Measurements from ENCODE around the gene CAMLG. TPM values are rescaled to one million over a fixed set of nuclear protein-coding genes. Genes with fewer than 3 reads are reported as not detected.
"Not testable (repeated sequence)": the region's sequence is repeated elsewhere in the genome, so short reads cannot be mapped to it uniquely, and the experiment has no call there.

The CAMLG gene
- total RNA-seq, 6 experiments from 2014 or later: 8.2 to 16.9 (median 12.0) TPM

DNA sequence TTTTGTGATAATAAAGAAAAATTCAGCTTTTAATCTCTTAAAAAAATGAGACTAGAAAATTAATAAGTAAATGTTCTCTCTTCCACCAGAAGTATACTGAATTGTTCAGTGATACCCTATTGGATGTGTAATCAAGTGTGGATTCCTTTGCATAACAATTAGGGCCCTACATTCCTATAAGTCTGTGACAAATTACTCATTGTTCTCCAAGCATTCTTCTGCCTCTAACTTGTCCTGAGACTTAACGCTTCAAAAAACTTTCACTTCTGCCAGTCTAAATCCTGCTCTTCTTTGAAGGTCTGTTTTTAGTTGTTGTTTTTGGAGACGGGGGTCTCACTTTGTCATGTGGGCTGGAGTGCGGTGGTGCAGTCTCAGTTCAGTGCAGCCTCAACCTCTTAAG lies 11.1 kb downstream of the CAMLG start:
- WGBS (ENCODE audit: insufficient coverage, low coverage, low lambda C conversion rate, missing lambda C conversion rate): 96% methylated on average over 3 of the region's 3 CpGs
- intact Hi-C loops (cut with DNase I): no loop called here

DNA sequence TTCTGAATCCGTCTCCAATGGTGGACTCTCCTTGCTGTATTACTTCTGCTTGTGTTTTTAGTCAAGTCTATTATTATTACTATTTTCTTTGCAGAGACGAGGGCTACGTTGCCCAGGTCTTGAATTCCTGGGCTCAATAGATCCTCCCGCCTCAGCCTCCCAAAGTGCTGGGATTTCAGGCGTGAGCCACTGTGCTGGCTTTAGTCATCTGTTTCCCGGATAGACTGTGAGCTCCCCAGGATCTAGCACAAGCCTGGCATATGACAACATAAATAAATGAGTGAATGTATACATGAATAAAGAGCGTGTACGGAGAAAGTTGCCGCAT lies 19.8 kb downstream of the CAMLG start:
- H3K9me3 ChIP-seq: no peaks in the 10 kb centered on the region
- peak overlapping the region; percentile 72 to 90 (median 79) for H3K4me3 ChIP-seq
- H3K4me1 ChIP-seq: peaks cover 0 to 14% (median 6%) of the 10 kb centered on the region in 4 donors
- TF ChIP-seq, protein P1, sequence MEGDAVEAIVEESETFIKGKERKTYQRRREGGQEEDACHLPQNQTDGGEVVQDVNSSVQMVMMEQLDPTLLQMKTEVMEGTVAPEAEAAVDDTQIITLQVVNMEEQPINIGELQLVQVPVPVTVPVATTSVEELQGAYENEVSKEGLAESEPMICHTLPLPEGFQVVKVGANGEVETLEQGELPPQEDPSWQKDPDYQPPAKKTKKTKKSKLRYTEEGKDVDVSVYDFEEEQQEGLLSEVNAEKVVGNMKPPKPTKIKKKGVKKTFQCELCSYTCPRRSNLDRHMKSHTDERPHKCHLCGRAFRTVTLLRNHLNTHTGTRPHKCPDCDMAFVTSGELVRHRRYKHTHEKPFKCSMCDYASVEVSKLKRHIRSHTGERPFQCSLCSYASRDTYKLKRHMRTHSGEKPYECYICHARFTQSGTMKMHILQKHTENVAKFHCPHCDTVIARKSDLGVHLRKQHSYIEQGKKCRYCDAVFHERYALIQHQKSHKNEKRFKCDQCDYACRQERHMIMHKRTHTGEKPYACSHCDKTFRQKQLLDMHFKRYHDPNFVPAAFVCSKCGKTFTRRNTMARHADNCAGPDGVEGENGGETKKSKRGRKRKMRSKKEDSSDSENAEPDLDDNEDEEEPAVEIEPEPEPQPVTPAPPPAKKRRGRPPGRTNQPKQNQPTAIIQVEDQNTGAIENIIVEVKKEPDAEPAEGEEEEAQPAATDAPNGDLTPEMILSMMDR (IDR thresholded peaks at IDR 0.05): no peak
- TF ChIP-seq POLR2A (IDR thresholded peaks at IDR 0.05): no peak
- H3K27me3 ChIP-seq: no peaks in the 10 kb centered on the region
- H3K36me3 ChIP-seq: no peaks in the 10 kb centered on the region
- DNase-seq: no peak
- 24% methylated on average over 9 of the region's 9 CpGs for WGBS (ENCODE audit: insufficient coverage, low coverage, low lambda C conversion rate, missing lambda C conversion rate)
- intact Hi-C loops (cut with DNase I): no loop called here
- peak in 1 of 4 donors; percentile 22 for ATAC-seq
- peak overlapping the region in 1 of 3 donors; percentile 20 for H3K27ac ChIP-seq

More for the DNA sequence above, 11.1 kb downstream of the CAMLG start:
- Histone ChIP-seq H3K4me1 (no peaks in the 10 kb centered on the region), H3K27ac (no peak overlapping the region), H3K36me3 (peaks cover 0 to 8% (median 2%) of the 10 kb centered on the region in 4 donors), H3K4me3 (no peak overlapping the region), H3K27me3 (no peaks in the 10 kb centered on the region), H3K9me3 (no peaks in the 10 kb centered on the region)
- DNase-seq (no peak), ATAC-seq (no peak)
- TF ChIP-seq, protein P1 (IDR thresholded peaks at IDR 0.05): no peak
- no peak for TF ChIP-seq POLR2A (IDR thresholded peaks at IDR 0.05)

DNA sequence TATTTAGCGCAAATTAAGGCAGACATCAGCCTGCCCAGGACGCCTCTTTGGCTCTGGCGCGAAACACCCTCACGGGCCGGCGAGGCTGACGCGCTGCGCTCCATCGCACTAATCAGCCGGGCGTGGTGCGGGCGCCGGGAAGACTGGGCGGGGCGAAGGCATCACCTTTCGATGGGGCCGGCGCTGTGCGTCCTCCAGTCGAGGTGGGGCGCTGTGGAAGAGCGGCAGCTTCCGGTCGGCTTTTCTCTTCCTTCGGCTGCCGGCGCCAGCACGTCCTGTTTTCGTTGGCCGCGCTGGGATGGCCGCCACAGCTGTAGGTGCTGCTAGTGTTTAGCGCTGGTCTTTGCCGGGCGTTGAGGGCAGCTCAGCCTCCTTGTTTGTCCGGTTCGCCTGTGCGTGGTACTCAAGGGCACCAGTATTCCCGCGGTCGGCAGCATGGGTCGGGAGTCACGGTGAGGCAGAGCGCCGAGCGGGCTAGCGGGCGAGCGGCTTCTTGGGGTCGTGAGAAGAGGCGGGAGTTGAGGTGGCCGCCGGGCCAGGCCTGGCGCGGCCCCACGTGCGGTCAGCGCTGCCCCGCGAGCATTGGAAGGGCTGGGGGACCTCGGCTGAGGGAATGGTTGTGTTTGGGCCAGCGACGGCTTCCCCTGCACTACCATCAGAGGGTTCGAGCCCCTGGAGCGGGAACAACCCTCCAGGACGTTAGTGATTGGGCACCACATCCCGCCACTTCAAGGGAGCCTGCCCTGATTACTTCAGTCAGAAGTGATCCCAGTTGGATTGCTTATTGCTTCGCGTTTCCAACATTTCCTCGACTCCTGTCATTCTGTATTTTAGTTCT lies 20.4 kb downstream of the CAMLG start, which contains the start of gene DDX46:
Gene DDX46, plus strand, starts transcription at position 276 of the 838 bp plus-strand sequence. Its CDS starts 160 bp downstream, at position 436.
- peak; percentile 93 to 94 (median 93) for DNase-seq
- ATAC-seq: peak; percentile 100
- WGBS (ENCODE audit: insufficient coverage, low coverage, low lambda C conversion rate, missing lambda C conversion rate): under 1% methylated on average over 16 of the region's 73 CpGs
- intact Hi-C loops (cut with DNase I): no loop called here
- peak; percentile 73 for TF ChIP-seq POLR2A (IDR thresholded peaks at IDR 0.05)
- TF ChIP-seq, protein P1 (IDR thresholded peaks at IDR 0.05): peak; percentile 76 to 93 (median 88)
- no peaks in the 10 kb centered on the region for H3K9me3 ChIP-seq
- peak within 1 kb of the TSS; percentile 72 to 90 (median 79) for H3K4me3 ChIP-seq
- H3K36me3 ChIP-seq: no peaks in the 10 kb centered on the region
- H3K27ac ChIP-seq: peak within 1 kb of the TSS in 2 of 3 donors; percentile 20 to 49
- H3K27me3 ChIP-seq: no peaks in the 10 kb centered on the region
- peaks cover 0 to 14% (median 6%) of the 10 kb centered on the region in 4 donors for H3K4me1 ChIP-seq

DNA sequence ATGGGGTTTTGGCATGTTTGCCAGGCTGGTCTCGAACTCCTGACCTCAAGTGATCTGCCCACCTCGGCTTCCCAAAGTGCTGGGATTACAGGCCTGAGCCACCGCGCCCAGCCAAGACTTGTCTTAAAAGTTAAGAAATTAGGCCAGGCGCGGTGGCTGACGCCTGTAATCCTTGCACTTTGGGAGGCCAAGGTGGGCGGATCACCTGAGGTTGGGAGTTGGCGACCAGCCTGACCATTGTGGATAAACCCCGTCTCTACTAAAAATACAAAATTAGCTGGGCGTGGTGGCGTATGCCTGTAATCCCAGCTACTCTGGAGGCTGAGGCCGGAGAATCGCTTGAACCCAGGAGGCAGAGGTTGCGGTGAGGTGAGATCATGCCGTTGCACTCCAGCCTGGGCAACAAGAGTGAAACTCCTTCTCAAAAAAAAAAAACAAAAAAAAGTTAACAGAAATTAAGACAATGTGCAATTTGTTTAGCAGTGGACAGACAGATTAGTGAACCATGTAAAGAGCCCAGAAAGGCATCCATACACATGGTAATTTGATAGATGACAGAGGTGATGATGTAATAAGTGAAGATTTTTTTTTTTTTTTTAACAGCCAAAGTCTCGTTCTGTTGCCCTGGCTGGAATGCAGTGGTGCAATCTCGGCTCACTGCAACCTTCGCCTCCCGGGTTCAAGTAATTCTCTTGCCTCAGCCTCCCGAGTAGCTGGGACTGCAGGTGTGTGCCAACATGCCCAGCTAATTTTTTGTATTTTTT lies 29.4 kb downstream of the CAMLG start:
- ATAC-seq; H3K9me3 ChIP-seq; H3K4me1 ChIP-seq; H3K4me3 ChIP-seq; intact Hi-C loops (cut with DNase I); H3K27ac ChIP-seq; H3K27me3 ChIP-seq; DNase-seq: not testable (repeated sequence)
- 84% methylated on average over 21 of the region's 21 CpGs for WGBS (ENCODE audit: insufficient coverage, low coverage, low lambda C conversion rate, missing lambda C conversion rate)
- peaks cover 0 to 79% (median 29%) of the 10 kb centered on the region in 4 donors for H3K36me3 ChIP-seq
